Stimulated activated CD4-positive, alpha-beta T cell treated with anti-CD3 and anti-CD28 coated beads, Interleukin-4, amount 100 ng/mL, for 1 hour (primary cell): ENCODE measurements around the gene HEATR1.
"Not testable (repeated sequence)": the region's sequence is repeated elsewhere in the genome, so short reads cannot be mapped to it uniquely, and the experiment has no call there.

ENCODE experiments used
- DNase-seq: peaks from one replicate; pipeline ENCODE4 v3.0.0-alpha.2; 2020

The HEATR1 gene

DNA sequence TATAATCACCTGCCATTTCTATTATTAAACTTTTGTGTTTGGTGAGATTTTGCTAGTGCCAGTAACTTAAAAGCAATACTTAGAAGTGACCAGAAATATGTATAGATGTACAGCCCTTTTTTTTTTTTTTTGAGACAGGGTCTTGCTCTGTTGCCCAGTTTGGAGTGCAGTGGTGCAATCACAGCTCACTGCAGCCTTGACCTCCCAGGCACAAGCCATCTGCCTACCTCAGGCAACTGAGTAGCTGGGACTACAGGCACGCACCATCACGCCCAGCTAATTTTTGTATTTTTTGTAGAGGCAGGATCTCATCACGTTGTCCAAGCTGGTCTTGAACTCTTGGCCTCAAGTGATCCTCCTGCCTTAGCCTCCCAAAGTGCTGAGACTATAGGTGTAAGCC lies 23.9 kb downstream of the HEATR1 start:
- DNase-seq = not testable (repeated sequence)

GRCh38 chr1:236578661-236579060 lies 25.7 kb downstream of the HEATR1 start:
- DNase-seq = no peak

DNA sequence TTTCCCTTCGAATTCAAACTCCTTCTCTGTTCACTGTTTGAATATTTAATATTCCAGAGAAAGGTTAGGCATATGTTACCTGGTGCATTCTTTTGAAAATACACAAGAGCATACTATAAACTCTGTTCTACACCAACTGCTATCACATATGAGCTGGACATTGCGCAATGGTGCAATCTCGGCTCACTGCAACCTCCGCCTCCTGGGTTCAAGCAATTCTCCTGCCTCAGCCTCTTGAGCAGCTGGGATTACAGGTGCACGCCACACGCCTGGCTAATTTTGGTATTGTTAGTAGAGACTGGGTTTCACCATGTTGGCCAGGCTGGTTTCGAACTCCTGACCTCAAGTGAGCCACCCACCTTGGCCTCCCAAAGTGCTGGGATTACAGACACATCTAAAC lies 27.3 kb downstream of the HEATR1 start:
- DNase-seq = not testable (repeated sequence)

DNA sequence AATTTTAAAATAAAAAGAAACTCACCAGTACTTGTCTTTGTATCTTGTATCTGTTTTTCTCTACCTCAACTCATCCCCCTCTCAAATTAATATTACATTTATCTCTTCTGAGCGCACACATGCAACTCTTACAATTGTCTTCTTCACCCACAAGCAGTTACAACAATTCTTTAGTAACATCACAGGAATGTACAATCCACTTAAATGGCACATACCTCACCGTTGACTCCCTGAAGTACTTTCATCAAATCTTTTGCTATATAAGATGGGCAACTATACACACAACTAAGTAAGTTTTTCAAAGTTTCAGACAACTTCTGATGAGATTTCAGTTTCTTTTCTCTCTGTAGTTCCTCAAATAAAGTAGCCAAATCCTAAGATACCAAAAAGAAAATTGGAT lies 28.3 kb downstream of the HEATR1 start:
- no peak for DNase-seq

DNA sequence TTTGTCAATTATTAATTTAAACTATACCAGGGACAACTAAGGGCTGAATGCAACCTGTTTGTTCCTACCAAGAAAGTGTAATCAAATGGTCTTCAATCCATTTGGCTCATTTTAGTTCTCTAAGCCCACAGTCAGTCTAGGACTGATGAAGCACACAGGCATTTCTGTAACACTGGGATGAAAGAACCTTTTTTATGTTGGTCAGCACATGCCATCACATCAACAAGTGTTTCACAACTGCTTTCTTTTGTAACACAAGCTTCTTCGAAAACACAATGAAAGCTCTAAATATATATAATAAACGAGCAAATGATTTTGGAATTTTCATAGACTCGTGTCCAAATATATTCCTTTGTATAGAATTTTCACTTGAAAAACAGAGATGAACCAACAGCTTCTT lies 28.8 kb downstream of the HEATR1 start:
- DNase-seq = no peak

- no peak for DNase-seq
Observed at GRCh38 chr1:236568285-236568894, 35.9 kb downstream of the HEATR1 start.

GRCh38 chr1:236565530-236565929 lies 38.8 kb downstream of the HEATR1 start:
- DNase-seq = no peak

- no peak for DNase-seq
Observed at GRCh38 chr1:236561976-236562375, 42.3 kb downstream of the HEATR1 start.

DNA sequence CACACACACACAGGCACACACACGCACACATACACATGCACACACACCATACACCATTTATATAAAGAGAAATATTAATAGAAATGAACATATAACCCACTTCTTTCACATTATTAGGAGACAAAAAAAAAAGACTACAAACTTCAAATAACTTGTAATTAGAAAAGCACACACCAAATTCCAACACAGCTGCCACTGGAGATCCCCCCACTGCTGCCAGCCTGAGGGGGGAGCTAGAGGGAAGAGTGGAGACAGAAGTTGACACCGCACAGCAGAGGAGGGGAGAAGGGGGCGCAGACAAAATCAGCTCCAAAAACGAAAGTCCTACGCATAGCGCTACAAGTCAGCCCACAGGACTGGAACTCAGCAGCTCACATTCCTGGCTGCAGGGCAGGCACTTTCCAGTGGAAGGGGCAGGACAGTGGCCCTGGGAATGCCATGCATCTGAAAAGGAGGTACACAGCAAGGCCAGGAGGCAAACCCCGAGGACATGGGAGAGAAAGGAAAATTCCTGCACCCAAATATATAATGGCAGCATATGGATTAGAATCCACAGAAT lies 44.0 kb downstream of the HEATR1 start:
- no peak for DNase-seq

DNA sequence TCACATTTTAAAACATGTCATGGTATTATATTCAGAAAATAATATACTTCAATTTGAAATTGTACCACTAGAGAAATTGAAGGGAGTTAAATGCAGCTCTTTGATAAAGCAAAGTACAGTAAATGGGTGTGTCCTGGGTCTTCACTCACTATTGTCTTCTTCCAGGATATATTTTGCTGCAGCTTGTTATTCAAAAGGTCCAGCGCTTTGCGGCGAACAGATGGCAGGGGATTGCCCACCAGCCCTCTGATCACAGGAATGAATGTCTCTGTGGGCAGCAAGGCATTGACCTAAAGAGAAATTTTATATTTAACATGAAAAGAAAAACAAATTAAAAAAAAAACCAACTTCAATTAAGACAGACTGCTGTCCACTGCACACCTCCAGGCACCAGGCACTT lies 45.5 kb downstream of the HEATR1 start:
- DNase-seq = no peak

- DNase-seq = no peak
Observed at GRCh38 chr1:236558081-236558480, 46.2 kb downstream of the HEATR1 start.

DNA sequence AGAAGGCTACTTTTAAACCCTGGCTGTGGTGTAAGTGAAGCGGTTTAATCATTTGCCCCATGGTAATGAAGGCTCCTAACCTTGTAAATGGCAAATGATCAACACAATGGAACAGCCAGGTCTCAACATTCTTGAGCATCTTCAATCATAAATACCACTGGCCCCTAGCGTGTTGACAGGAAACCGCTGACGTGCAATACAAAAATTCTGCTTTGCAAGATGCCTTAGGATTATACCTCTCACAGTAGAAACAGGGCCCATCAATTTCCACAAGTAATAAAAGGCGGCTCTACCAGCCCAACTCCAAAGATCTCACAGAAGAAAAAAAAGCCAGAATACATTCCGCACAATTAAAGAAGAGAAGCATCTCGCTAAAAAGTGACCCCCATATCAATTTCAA lies 47.7 kb downstream of the HEATR1 start:
- no peak for DNase-seq

GRCh38 chr1:236553370-236553769 lies 50.9 kb downstream of the HEATR1 start:
- no peak for DNase-seq

DNA sequence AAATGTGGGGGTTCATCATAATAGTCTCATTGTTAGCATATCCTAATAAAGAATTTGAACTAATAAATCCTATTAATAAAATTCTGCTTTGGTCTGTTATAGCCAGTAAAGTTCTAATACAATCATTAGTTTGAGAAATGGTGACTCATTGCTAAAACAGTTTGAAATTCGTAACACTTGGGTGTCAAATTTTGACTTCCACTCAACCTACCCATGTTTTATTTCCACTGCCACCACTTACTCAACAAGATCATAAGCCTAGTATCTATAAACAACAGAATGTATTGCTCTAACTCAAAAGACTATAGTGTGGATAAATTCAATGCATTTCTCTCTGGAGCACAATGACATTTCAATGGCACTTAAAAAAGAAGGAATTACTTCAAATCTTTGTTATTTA lies 51.4 kb downstream of the HEATR1 start:
- no peak for DNase-seq

DNA sequence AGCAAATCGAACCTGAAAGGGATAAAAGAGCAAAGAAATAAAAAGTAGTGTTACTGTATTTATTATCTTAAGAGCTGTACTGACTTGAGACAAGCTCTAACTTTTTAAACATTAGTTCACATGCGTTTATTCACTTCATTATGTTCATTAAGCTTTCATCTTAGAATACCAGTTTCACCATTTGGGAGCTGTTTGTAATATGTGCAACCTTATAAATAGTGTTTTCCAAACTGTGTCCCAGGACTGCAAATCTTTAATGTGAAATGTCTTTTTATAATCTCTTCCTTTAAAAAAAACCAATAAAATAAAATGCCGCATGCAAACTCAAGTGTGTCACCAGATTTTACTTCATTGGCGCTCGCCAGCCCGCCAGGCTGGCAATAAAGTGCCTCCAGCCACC lies 52.2 kb downstream of the HEATR1 start:
- no peak for DNase-seq

GRCh38 chr1:236550961-236551851 lies 53.1 kb downstream of the HEATR1 start:
- no peak for DNase-seq

- no peak for DNase-seq
Observed at GRCh38 chr1:236548452-236548851, 55.9 kb downstream of the HEATR1 start.

DNA sequence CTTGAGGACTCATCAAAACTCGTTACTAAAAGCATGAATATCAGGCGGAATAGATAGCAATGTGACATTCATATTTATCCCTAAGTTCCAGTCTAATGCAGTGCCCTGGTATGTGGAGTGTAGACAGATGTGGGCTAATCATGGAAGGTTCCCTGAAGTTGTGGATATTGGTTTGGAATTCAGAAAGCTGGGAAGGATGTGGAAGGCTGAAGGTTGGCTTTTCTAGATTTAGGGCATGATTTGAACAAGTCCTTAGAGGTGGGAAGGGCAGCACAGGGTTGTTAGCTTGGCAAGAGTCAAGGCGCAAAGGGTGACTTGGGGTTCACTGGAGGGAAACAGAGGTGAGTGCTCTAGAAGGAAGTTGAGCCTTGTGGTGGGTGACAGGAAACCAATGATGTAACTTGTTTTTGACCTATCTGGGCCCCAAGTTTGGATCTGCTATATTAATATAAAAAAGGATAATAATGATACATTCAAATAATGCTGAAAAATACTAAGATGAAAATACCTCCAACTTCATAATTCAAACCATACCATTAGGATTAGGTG lies 58.6 kb downstream of the HEATR1 start:
- no peak for DNase-seq

GRCh38 chr1:236543065-236543669 lies 61.1 kb downstream of the HEATR1 start:
- DNase-seq = no peak

DNA sequence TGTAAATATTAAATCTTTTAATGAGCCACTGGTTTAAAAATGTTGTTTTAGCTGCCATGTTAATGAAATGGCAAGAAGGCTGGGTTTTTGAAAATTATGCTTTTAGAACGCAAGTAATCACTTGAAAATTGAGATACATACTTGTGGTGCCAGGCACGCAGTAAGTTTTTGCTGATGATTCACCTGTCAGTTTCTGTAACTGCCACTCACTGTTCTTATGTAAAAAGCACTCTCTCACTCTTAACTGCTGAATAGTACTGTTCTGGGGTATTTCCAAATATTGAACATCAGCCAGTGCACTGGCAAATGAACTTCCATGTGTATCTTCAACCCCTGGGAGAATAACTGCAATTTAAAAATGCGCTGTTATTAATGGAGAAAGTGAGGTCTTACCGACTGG lies 62.6 kb downstream of the HEATR1 start:
- DNase-seq = no peak

- DNase-seq = no peak
Observed at GRCh38 chr1:236540813-236541465, 63.4 kb downstream of the HEATR1 start.

DNA sequence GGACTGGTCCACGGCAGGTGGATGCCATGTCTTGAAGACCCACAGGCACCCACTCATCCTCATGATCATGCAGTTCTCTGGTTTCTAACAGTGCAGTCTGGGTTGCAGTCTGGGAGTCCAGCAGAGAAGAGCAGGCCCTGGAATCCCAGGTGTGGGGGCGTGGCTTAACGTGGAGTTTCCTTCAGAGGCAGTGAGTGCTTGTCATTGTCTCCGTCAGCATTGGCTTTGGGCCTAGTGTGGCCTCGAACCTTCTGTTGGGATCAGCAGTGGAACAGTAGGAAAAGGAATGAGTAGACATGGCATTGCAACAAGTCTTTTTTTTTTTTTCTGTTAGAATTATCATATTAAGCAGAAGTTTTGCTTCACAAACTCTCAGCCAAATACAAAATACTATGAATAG lies 67.8 kb downstream of the HEATR1 start:
- no peak for DNase-seq

DNA sequence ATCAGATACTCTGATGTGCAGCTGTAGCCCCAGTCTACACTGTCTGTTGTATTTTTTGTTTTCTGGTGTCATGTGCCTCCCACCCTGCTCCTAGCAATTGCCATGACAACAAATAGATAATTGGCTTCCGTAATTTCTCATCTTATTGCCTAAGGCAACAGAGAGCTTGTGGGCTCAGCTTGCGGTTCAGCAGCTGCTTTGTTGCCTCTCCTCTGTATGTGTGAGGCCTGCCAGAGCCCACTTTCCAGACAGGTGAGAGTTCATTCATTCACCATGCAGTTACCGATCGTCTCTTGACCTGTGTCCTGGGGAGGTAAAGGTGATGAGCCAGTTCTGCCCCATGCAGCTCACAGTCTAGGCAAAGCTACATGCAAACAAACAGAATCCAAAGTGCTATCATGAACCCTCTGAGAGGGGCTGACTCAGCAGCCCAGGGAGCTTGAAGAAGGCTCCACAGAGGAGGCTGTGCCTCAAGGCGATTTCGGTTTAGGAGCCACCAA lies 68.6 kb downstream of the HEATR1 start:
- no peak for DNase-seq
